A204.1 (cell line): ENCODE measurements around the gene INO80E.

Experiments
- FAIRE-seq: peaks from 2 replicates; lab custom pipeline; 2012; peaks lifted over from hg19 to GRCh38; lab: Jason Lieb, UNC

The INO80E gene

GRCh38 chr16:29975811-29976511 lies 20.1 kb upstream of the INO80E start:
- FAIRE-seq, result no peak

DNA sequence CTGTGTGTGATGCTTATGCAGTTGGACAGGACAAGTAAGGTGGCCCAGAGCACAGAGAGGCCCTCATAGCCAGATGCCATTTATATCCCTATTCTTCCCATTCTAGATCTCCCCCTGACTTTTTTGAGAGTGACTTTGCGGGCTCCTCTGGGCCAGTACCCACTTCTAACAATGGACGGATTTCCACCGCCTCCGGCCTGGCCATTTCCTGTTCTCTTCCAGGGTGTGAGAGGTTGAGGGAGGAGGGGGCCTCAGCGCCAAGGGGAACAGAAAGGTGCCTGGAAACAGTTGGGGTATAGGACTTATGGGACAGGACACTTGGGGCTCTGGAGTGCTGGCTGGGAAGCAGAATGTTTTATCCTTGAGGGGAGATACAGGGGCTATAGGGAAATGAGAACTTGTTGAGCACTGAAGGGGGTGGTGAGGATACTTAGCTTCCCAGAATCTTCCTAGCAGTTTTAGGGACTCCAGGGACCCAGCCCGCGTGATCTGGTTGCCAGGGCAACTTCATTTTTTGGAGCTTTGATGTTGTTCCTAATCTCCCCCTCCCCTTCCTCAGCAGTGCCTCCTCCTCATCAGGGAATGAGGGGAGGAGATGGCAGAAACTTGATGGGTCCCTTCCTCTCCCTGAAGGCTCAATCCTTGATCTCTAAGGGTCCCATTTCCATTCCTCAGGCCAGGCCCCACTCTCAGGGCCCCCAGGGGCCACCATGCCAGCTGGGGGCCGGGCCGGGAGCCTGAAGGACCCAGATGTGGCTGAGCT lies 18.8 kb upstream of the INO80E start:
- no peak for FAIRE-seq

DNA sequence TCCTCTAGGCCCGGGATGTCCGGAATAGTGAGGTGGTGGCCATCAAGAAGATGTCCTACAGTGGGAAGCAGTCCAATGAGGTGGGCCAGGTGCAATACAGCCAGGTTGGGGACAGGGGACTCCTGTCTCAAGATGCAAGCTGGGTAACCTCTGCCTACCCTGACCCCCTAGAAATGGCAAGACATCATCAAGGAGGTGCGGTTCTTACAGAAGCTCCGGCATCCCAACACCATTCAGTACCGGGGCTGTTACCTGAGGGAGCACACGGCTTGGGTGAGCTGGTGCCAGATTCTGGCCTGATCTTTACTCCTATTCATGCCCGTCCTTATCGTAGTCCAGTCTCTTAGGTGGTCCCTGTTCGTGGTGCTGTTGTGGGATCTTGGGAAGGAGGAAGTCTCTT lies 18.0 kb upstream of the INO80E start:
- no peak for FAIRE-seq

GRCh38 chr16:29978564-29979270 lies 17.3 kb upstream of the INO80E start:
- no peak for FAIRE-seq

GRCh38 chr16:29982560-29983419 lies 13.3 kb upstream of the INO80E start:
- FAIRE-seq, result no peak

GRCh38 chr16:29983420-29984136 lies 12.5 kb upstream of the INO80E start:
- FAIRE-seq, result no peak

DNA sequence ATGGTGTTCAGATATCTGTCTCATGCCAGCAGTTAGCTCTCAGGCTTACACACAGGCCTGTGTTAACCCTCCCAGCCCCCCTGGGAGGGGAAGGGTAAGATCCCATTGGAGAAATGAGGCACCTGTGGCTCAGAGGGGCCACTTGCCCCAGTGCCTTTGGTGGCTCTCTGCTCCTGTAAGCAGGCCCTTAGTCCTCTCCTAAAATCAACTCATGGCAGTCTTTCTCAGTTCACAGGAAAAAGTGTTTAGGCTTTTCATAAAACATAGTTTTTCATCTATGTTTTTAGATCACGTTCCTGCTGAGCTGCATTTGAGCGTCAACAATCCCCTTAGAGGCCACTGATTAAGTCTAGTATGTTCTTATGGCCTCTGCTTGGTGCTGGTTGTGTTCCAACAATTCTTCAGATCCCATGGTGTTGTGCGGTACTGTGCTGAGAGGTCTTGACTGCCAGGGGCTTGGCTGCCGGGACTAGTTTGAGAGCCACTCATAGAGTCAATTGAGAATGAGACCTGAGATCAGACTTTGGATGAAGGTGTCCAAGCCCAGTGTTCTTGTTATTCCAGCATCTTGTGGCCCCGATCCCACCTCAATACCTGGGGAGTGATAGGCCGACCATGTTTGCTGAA lies 11.8 kb upstream of the INO80E start:
- FAIRE-seq, result no peak

DNA sequence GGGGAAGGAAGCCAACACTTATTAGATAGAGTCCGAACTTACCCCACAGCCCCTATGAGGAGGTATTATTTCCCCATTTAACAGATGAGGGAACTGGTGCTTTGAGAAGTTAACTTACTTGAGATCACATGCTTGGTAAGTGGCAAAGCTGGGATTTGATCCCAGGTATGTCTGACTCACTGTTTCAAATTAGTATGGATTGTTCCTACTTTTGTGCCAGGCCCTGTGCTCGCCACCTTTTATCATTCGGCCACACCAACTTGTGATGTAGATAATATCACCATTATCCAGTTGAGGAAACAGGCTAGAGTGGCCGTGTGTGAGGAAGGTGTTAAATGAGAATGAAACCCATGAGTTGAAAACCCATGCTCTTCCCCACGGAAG lies 11.3 kb upstream of the INO80E start:
- FAIRE-seq, result no peak

GRCh38 chr16:29985271-29985811 lies 10.7 kb upstream of the INO80E start:
- no peak for FAIRE-seq

DNA sequence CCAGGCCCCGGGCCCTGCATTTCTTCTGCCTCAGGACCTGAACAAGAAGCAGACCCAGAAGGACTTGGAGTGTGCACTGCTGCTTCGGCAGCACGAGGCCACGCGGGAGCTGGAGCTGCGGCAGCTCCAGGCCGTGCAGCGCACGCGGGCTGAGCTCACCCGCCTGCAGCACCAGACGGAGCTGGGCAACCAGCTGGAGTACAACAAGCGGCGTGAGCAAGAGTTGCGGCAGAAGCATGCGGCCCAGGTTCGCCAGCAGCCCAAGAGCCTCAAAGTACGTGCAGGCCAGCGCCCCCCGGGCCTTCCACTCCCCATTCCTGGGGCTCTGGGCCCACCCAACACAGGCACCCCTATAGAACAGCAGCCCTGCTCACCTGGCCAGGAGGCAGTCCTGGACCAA lies 9.8 kb upstream of the INO80E start:
- FAIRE-seq, result no peak

- no peak for FAIRE-seq
Observed at GRCh38 chr16:29986931-29987330, 9.1 kb upstream of the INO80E start.

- FAIRE-seq, result no peak
Observed at GRCh38 chr16:29987371-29988085, 8.5 kb upstream of the INO80E start.

- FAIRE-seq, result no peak
Observed at GRCh38 chr16:29988346-29989075, 7.5 kb upstream of the INO80E start.

- FAIRE-seq, result no peak
Observed at GRCh38 chr16:29989111-29989858, 6.8 kb upstream of the INO80E start.

GRCh38 chr16:29990034-29990433 lies 6.0 kb upstream of the INO80E start:
- no peak for FAIRE-seq

- FAIRE-seq, result no peak
Observed at GRCh38 chr16:29990883-29991570, 5.0 kb upstream of the INO80E start.

DNA sequence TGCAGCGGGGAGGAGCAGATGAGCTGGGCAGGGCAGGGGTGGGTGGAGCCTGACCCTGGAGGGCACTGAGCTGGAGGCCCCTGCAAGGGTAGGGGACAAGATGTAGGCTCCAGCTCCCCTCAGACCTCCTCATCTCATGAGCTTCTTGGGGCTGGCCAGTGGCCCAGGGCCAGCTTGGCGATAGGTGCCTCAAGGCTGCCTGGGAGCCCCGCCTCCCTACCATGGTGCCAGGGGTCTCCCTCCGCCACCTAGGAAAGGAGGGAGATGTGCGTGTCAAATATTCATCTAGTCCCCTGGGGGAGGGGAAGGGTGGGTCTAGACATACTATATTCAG lies 4.5 kb upstream of the INO80E start:
- no peak for FAIRE-seq

DNA sequence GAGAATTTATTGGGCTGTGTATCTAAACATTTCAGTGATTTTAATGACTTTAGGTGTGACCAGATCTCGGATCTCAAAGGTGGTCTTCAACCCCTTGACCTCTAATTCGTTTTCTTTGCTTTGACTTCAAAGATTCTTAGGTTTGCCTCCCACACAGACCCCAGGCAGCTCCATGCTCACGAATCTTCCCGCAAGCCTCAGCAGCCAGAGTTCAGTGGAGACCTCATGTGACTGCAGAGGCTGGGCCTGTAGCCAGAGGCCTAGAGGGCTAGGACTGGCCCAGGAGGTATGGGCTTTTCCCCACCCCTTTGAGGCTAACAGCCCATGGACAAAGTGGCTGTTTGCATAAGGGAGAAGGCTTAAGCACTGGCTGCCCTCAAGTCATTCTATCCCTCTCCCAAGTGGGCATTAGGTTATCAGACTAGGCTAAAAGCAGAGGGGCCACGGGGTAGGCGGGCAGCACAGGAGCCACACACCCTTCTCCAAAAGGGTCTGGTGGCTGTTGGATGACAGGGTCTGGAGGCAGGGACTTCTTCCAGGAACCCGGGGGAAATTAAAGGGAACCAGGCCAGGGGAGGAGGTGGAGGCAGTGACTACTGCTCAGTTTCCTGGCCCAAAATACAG lies 3.6 kb upstream of the INO80E start:
- FAIRE-seq, result no peak
